H9 (cell line): ENCODE measurements around the gene CALR. TPM values are rescaled to one million over a fixed set of nuclear protein-coding genes. Genes with fewer than 3 reads are reported as not detected.

Source experiments
- DNase-seq: peaks from one replicate; pipeline ENCODE4 v3.0.0-alpha.2; 2017
- H2AFZ ChIP-seq: one replicate; pipeline ENCODE4 v1.6.1; 2013; ENCODE audit warnings: mild to moderate bottlenecking, low read length, control low read depth, moderate library complexity
- H2AK5ac ChIP-seq: 2 replicates; pipeline ENCODE4 v1.6.1; 2013; ENCODE audit warnings: low read length, control low read depth, mixed read lengths; ENCODE audit not compliant: insufficient read length
- H2BK120ac ChIP-seq: one replicate; pipeline ENCODE4 v1.6.1; 2013; ENCODE audit warnings: low read depth, mild to moderate bottlenecking, low read length, control low read depth, inconsistent platforms; ENCODE audit not compliant: poor library complexity, severe bottlenecking
- H2BK12ac ChIP-seq: 2 replicates; pipeline ENCODE4 v1.6.1; 2013; ENCODE audit warnings: low read length, control low read depth, mixed read lengths, low read depth; ENCODE audit not compliant: insufficient read length
- H2BK15ac ChIP-seq: 2 replicates; pipeline ENCODE4 v1.6.1; 2013; ENCODE audit warnings: low read depth, low read length, control low read depth
- H2BK20ac ChIP-seq: one replicate; pipeline ENCODE4 v1.6.1; 2013; ENCODE audit warnings: low read depth, mild to moderate bottlenecking, low read length, control low read depth, inconsistent platforms; ENCODE audit not compliant: poor library complexity, severe bottlenecking
- H2BK5ac ChIP-seq: 2 replicates; pipeline ENCODE4 v1.6.1; 2013; ENCODE audit warnings: low read length, control low read depth, mixed read lengths; ENCODE audit not compliant: insufficient read length
- H3K14ac ChIP-seq: 2 replicates; pipeline ENCODE4 v1.6.1; 2013; ENCODE audit warnings: low read length, control low read depth; ENCODE audit not compliant: insufficient read depth
- H3K18ac ChIP-seq: 2 replicates; pipeline ENCODE4 v1.6.1; 2013; ENCODE audit warnings: low read depth, mild to moderate bottlenecking, mixed read lengths, low read length, control low read depth; ENCODE audit not compliant: insufficient read length
- H3K23ac ChIP-seq: 2 replicates; pipeline ENCODE4 v1.6.1; 2013; ENCODE audit warnings: low read length, control low read depth, mixed read lengths, low read depth; ENCODE audit not compliant: insufficient read length
- H3K23me2 ChIP-seq: 2 replicates; pipeline ENCODE4 v1.6.1; 2013; ENCODE audit warnings: low read depth, mild to moderate bottlenecking, mixed read lengths, low read length, control low read depth; ENCODE audit not compliant: insufficient read length, poor library complexity, severe bottlenecking
- H3K27ac ChIP-seq: 2 replicates; pipeline ENCODE4 v1.5.1; 2013; ENCODE audit warnings: low read length, control low read depth, mixed read lengths, low read depth; ENCODE audit not compliant: insufficient read length
- H3K27me3 ChIP-seq: 2 replicates; pipeline ENCODE4 v1.6.1; 2013; ENCODE audit warnings: low read length, control low read depth, inconsistent platforms; ENCODE audit not compliant: insufficient read depth
- H3K4ac ChIP-seq: 2 replicates; pipeline ENCODE4 v1.6.1; 2013; ENCODE audit warnings: low read depth, mild to moderate bottlenecking, control low read depth, inconsistent platforms, low read length, moderate library complexity
- H3K4me1 ChIP-seq: 2 replicates; pipeline ENCODE4 v1.6.1; 2013; ENCODE audit warnings: low read length, control low read depth, inconsistent platforms; ENCODE audit not compliant: insufficient read depth
- H3K4me2 ChIP-seq: 2 replicates; pipeline ENCODE4 v1.6.1; 2013; ENCODE audit warnings: low read length, control low read depth, mixed read lengths; ENCODE audit not compliant: insufficient read length, insufficient read depth
- H3K56ac ChIP-seq: 2 replicates; pipeline ENCODE4 v1.6.1; 2013; ENCODE audit warnings: low read depth, mild to moderate bottlenecking, mixed read lengths, low read length, control low read depth; ENCODE audit not compliant: insufficient read length
- H3K79me1 ChIP-seq: 2 replicates; pipeline ENCODE4 v1.6.1; 2013; ENCODE audit warnings: low read depth, mild to moderate bottlenecking, moderate library complexity, low read length, control low read depth, inconsistent platforms; ENCODE audit not compliant: insufficient read depth, poor library complexity, severe bottlenecking
- H3K79me2 ChIP-seq: 2 replicates; pipeline ENCODE4 v1.6.1; 2013; ENCODE audit warnings: low read length, control low read depth, inconsistent platforms; ENCODE audit not compliant: insufficient read depth
- H3K9ac ChIP-seq: 2 replicates; pipeline ENCODE4 v1.6.1; 2013; ENCODE audit warnings: low read length, control low read depth, mixed read lengths; ENCODE audit not compliant: insufficient read length; ENCODE audit errors: extremely low read depth
- H3K9me3 ChIP-seq: one replicate; pipeline ENCODE4 v1.6.1; 2013; ENCODE audit warnings: low read depth, low read length, inconsistent platforms; ENCODE audit not compliant: control insufficient read depth
- H3T11ph ChIP-seq: one replicate; pipeline ENCODE4 v1.6.1; 2013; ENCODE audit warnings: mild to moderate bottlenecking, low read length, control low read depth, inconsistent platforms
- H4K20me1 ChIP-seq: one replicate; pipeline ENCODE4 v1.6.1; 2013; ENCODE audit not compliant: control insufficient read depth, insufficient read length, insufficient read depth
- H4K5ac ChIP-seq: 2 replicates; pipeline ENCODE4 v1.6.1; 2013; ENCODE audit warnings: low read depth, mild to moderate bottlenecking, mixed read lengths, low read length, control low read depth; ENCODE audit not compliant: insufficient read length
- H4K8ac ChIP-seq: replicated peaks from 2 replicates; pipeline ENCODE4 v1.6.1; 2013; ENCODE audit warnings: low read length, control low read depth, mixed read lengths, low read depth; ENCODE audit not compliant: insufficient read length
- H4K91ac ChIP-seq: 2 replicates; pipeline ENCODE4 v1.6.1; 2013; ENCODE audit warnings: low read depth, mild to moderate bottlenecking, moderate library complexity, mixed read lengths, low read length, control low read depth; ENCODE audit not compliant: insufficient read length
- H3K27ac Mint-ChIP-seq, 3 experiments: 2 replicates in 2 of 3; 3 replicates in 1 of 3; pipeline ENCODE4 v1.8.0; 2020 to 2021; ENCODE audit warnings: mixed read lengths in 3 of 3, mild to moderate bottlenecking in 1 of 3, moderate library complexity in 1 of 3
- H3K27me3 Mint-ChIP-seq: 2 replicates; pipeline ENCODE4 v1.8.0; 2021; ENCODE audit warnings: low read depth, mild to moderate bottlenecking, moderate library complexity, mixed read lengths
- H3K36me3 Mint-ChIP-seq, 3 experiments: 2 replicates in 2 of 3; 3 replicates in 1 of 3; pipeline ENCODE4 v1.8.0; 2020 to 2021; ENCODE audit warnings: low read depth in 3 of 3, mixed read lengths in 3 of 3; ENCODE audit not compliant: insufficient read depth in 1 of 3
- H3K4me1 Mint-ChIP-seq, 2 experiments: 2 replicates each; pipeline ENCODE4 v1.8.0; 2020; ENCODE audit warnings: mixed read lengths in 2 of 2
- H3K4me3 Mint-ChIP-seq, 2 experiments: 2 replicates in 1 of 2; 3 replicates in 1 of 2; pipeline ENCODE4 v1.8.0; 2020 to 2021; ENCODE audit warnings: mild to moderate bottlenecking in 2 of 2, mixed read lengths in 2 of 2, moderate library complexity in 1 of 2
- H3K9me3 Mint-ChIP-seq, 2 experiments: 2 replicates in 1 of 2; 3 replicates in 1 of 2; pipeline ENCODE4 v1.8.0; 2020; ENCODE audit warnings: mild to moderate bottlenecking in 2 of 2, mixed read lengths in 2 of 2, moderate library complexity in 1 of 2
- WGBS: extraction: QIAGEN DNeasy Blood & Tissue Kit; methylation state at CpG from one replicate; pipeline ENCODE4 v1.1.7; 2013; ENCODE audit warnings: missing lambda C conversion rate, low lambda C conversion rate, mixed read lengths; ENCODE audit not compliant: insufficient read length; ENCODE audit errors: extremely low coverage; 5-methylcytosine and 5-hydroxymethylcytosine counted together
- total RNA-seq: library from RNA; stranded (reverse); gene quantifications from 2 replicates; pipeline ENCODE4 v1.2.1, GENCODE V29; 2021
- TF ChIP-seq, protein P1 (sequence below): fragments of 200-600 bp; sonication (generic); conservative IDR thresholded peaks from 3 replicates; pipeline ENCODE4 v1.8.0; 2021; ENCODE audit warnings: antibody characterized with exemption, mild to moderate bottlenecking

CALR gene
- total RNA-seq, 1 experiment from 2014 or later: 887 TPM

DNA sequence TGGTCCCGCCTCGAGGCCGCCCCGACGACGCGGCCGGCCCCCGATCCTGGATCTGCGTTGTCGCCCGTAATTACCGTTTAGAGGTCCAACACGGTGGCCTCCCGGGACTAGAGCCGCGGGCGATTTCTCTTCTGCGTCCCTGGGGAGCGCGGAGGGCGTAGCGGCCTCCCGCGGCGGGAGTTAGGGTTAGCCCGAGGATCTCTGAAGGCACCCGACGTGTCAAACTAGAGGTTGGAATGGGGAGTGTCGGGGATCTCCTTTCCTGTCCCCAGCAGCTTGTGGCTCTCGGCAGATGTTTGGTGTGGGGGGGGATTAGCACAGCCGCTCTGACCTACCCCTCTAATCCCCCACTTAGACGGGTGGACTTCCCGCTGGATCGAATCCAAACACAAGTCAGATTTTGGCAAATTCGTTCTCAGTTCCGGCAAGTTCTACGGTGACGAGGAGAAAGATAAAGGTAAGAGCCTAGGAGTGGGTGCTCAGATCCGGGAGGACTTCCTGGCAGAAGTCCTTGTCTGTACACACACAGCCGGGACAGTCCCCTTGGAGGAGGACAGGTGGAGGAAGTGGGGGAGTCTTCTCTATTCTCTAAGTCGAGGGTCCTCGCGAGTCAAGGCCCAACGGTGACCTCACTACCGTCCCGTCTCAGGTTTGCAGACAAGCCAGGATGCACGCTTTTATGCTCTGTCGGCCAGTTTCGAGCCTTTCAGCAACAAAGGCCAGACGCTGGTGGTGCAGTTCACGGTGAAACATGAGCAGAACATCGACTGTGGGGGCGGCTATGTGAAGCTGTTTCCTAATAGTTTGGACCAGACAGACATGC lies 581 bp downstream of the CALR start:
- Histone ChIP-seq H4K91ac (no peak overlapping the region), H2BK15ac (no peak overlapping the region), H3K14ac (peak overlapping the region; percentile 84), H3K4me2 (peak overlapping the region; percentile 97), H2BK20ac (no peak overlapping the region), H4K5ac (no peak overlapping the region), H3K27me3 (no peaks in the 10 kb centered on the region), H3K23ac (no peak overlapping the region), H3K56ac (no peak overlapping the region), H3K23me2 (peaks cover 7% of the 10 kb centered on the region), H4K8ac (no peak overlapping the region), H3K9me3 (no peaks in the 10 kb centered on the region), H2AK5ac (no peak overlapping the region), H3K4ac (no peak overlapping the region), H2BK120ac (no peak overlapping the region), H3K18ac (no peak overlapping the region), H2BK12ac (no peak overlapping the region), H2AFZ (no peak overlapping the region), H3K79me2 (peaks cover 6% of the 10 kb centered on the region; the same call in 1 of the 2 replicates), H3K79me1 (peaks cover 6% of the 10 kb centered on the region), H3T11ph (no peak overlapping the region), H3K27ac (no peak overlapping the region), H3K4me1 (no peaks in the 10 kb centered on the region; the same call in 1 of the 2 replicates), H3K9ac (peak overlapping the region; percentile 75), H2BK5ac (no peak overlapping the region), H4K20me1 (no peaks in the 10 kb centered on the region)
- Mint-ChIP-seq H3K9me3 (no peaks in the 10 kb centered on the region; a peak in 1 of 5 replicates), H3K4me1 (peaks cover 19 to 41% of the 10 kb centered on the region in 2 experiments), H3K36me3 (peaks cover 48 to 56% (median 52%) of the 10 kb centered on the region in 3 experiments), H3K4me3 (peak overlapping the region; percentile 98 to 99), H3K27ac (peak overlapping the region; percentile 78 to 96 (median 94)), H3K27me3 (no peaks in the 10 kb centered on the region; the same call in 1 of the 2 replicates)
- no CpG with 5 or more reads among the region's 54 CpGs for WGBS
- no peak for DNase-seq
- TF ChIP-seq, protein P1, sequence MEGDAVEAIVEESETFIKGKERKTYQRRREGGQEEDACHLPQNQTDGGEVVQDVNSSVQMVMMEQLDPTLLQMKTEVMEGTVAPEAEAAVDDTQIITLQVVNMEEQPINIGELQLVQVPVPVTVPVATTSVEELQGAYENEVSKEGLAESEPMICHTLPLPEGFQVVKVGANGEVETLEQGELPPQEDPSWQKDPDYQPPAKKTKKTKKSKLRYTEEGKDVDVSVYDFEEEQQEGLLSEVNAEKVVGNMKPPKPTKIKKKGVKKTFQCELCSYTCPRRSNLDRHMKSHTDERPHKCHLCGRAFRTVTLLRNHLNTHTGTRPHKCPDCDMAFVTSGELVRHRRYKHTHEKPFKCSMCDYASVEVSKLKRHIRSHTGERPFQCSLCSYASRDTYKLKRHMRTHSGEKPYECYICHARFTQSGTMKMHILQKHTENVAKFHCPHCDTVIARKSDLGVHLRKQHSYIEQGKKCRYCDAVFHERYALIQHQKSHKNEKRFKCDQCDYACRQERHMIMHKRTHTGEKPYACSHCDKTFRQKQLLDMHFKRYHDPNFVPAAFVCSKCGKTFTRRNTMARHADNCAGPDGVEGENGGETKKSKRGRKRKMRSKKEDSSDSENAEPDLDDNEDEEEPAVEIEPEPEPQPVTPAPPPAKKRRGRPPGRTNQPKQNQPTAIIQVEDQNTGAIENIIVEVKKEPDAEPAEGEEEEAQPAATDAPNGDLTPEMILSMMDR: peak; percentile 23; the same call in 1 of the 3 replicates
